Natural killer cell (primary cell): ENCODE results near the gene RAB11FIP3. TPM values are rescaled to one million over a fixed set of nuclear protein-coding genes. Genes with fewer than 3 reads are reported as not detected.
"Not testable (repeated sequence)": the region's sequence is repeated elsewhere in the genome, so short reads cannot be mapped to it uniquely, and the experiment has no call there.

Experiments used
- ATAC-seq, 3 donors: fragments of 150-1000 bp in 2 of 3; fragments of 200-7000 bp in 1 of 3; cut with Tn5 transposase; 1 replicate in 1 of 3; 2 replicates in 2 of 3; pipeline ENCODE4 v1.10.0; 2021; ENCODE audit warnings: mild to moderate bottlenecking in 2 of 3, moderate library complexity in 2 of 3
- DNase-seq, 2 donors: peaks; one replicate each; pipeline versions ENCODE4 v3.0.0 to v3.0.0-alpha.2; 2013 to 2021; ENCODE audit warnings: mixed read lengths in 1 of 2
- H3K27ac ChIP-seq: one replicate; pipeline ENCODE4 v1.5.1; 2013; ENCODE audit warnings: mild to moderate bottlenecking, low read length
- H3K27me3 ChIP-seq: one replicate; pipeline ENCODE4 v1.6.1; 2013; ENCODE audit warnings: low read length; ENCODE audit not compliant: control insufficient read depth, insufficient read depth
- H3K36me3 ChIP-seq: one replicate; pipeline ENCODE4 v1.6.1; 2013; ENCODE audit warnings: low read length; ENCODE audit not compliant: control insufficient read depth, insufficient read depth
- H3K4me1 ChIP-seq: one replicate; pipeline ENCODE4 v1.6.1; 2013; ENCODE audit warnings: low read length; ENCODE audit not compliant: control insufficient read depth, insufficient read depth
- H3K4me3 ChIP-seq: one replicate; pipeline ENCODE4 v1.5.1; 2013; ENCODE audit warnings: low read length
- H3K9me3 ChIP-seq: one replicate; pipeline ENCODE4 v1.6.1; 2013; ENCODE audit warnings: low read length; ENCODE audit not compliant: control insufficient read depth, insufficient read depth
- H3K27ac Mint-ChIP-seq, 2 donors: one replicate each; pipeline ENCODE4 v1.8.0; 2022; ENCODE audit warnings: mild to moderate bottlenecking in 2 of 2, mixed read lengths in 2 of 2, moderate library complexity in 1 of 2
- H3K27me3 Mint-ChIP-seq, 2 donors: one replicate each; pipeline ENCODE4 v1.8.0; 2022; ENCODE audit warnings: low read depth in 2 of 2, mixed read lengths in 2 of 2
- H3K36me3 Mint-ChIP-seq: one replicate; pipeline ENCODE4 v1.8.0; 2022; ENCODE audit warnings: mixed read lengths
- H3K4me1 Mint-ChIP-seq, 2 donors: one replicate each; pipeline ENCODE4 v1.8.0; 2022; ENCODE audit warnings: mixed read lengths in 2 of 2
- H3K4me3 Mint-ChIP-seq: one replicate; pipeline ENCODE4 v1.8.0; 2022; ENCODE audit warnings: mild to moderate bottlenecking, moderate library complexity, mixed read lengths
- H3K9me3 Mint-ChIP-seq, 2 donors: one replicate each; pipeline ENCODE4 v1.8.0; 2022; ENCODE audit warnings: mixed read lengths in 2 of 2
- CTCF ChIP-seq: fragments of 200-600 bp; IDR thresholded peaks from one replicate; pipeline ENCODE4 v1.8.0; 2022; ENCODE audit warnings: antibody characterized with exemption
- WGBS: methylation state at CpG from one replicate; pipeline ENCODE4 v1.1.7; 2013; ENCODE audit warnings: missing lambda C conversion rate; ENCODE audit not compliant: insufficient coverage; 5-methylcytosine and 5-hydroxymethylcytosine counted together
- intact Hi-C: fragments of 100-400 bp; cut with micrococcal nuclease; formaldehyde crosslinking; loops from one replicate; pipeline ENCODE4 v1.14.2; 2022
- total RNA-seq, 4 donors: library from RNA; stranded (reverse); fragments of 120-200 nt in 1 of 4; gene quantifications; one replicate each; pipeline versions ENCODE4 v1.2.3 to v1.2.4, GENCODE V29; 2013 to 2022

The RAB11FIP3 gene
- total RNA-seq, 3 donors from 2014 or later (not counting 1 experiment from before 2014, with no cell fraction given): 51.0 to 61.2 (median 55.3) TPM

DNA sequence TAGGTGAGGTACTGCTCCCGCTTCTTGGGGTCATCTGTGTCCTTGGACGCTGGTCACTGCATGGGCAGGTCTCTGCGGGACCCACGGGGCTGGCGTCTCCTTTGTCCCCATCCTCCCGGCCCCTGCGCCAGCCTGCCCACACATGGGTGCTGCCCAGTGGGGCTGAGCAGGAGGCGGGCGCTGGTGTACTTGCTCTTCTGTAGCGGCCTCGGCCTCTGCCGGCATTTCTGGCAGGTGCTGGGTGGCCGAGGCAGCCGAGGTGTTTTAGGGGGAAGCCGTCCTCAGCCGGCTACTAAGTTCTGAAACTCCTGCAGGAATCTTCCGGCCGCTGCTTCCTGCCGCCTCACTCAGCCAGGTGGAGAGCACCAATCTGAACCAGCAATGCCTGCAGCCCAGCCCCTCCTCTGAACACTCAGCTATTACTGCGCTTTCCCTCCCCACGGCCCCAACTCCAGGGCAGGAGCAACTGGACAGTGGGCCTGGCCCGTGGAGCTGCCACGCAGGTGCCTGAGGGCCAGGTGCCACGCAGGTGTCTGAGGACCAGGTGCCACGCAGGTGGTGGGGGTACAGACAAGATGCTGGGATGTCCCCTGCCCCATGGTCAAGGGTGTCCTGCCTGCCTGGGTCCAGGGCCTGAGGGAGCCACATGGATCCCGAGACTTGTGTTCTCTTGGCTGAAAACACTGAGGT, 13.7 kb upstream of the RAB11FIP3 start:
- Histone ChIP-seq H3K4me1 (no peaks in the 10 kb centered on the region), H3K4me3 (no peak overlapping the region), H3K36me3 (no peaks in the 10 kb centered on the region), H3K27me3 (no peaks in the 10 kb centered on the region), H3K9me3 (no peaks in the 10 kb centered on the region), H3K27ac (no peak overlapping the region)
- Mint-ChIP-seq H3K9me3 (no peaks in the 10 kb centered on the region), H3K27me3 (no peaks in the 10 kb centered on the region), H3K27ac (no peak overlapping the region), H3K4me3 (no peak overlapping the region), H3K36me3 (no peaks in the 10 kb centered on the region), H3K4me1 (no peaks in the 10 kb centered on the region)
- TF ChIP-seq CTCF: no peak
- WGBS: 96% methylated on average over 26 of the region's 26 CpGs
- intact Hi-C loops: no loop called here
- DNase-seq: no peak
- no peak for ATAC-seq

- Histone ChIP-seq H3K4me1 (no peaks in the 10 kb centered on the region), H3K27ac (no peak overlapping the region), H3K36me3 (no peaks in the 10 kb centered on the region), H3K4me3 (no peak overlapping the region), H3K9me3 (no peaks in the 10 kb centered on the region), H3K27me3 (no peaks in the 10 kb centered on the region)
- no peaks in the 10 kb centered on the region for H3K9me3 Mint-ChIP-seq
- intact Hi-C loops: no loop called here
- no peak for TF ChIP-seq CTCF
- ATAC-seq (no peak), DNase-seq (no peak)
- H3K4me1 Mint-ChIP-seq: no peaks in the 10 kb centered on the region
- H3K27me3 Mint-ChIP-seq: no peaks in the 10 kb centered on the region
- H3K27ac Mint-ChIP-seq: no peak overlapping the region
- no peaks in the 10 kb centered on the region for H3K36me3 Mint-ChIP-seq
- 92% methylated on average over 21 of the region's 21 CpGs for WGBS
- no peak overlapping the region for H3K4me3 Mint-ChIP-seq
Measured at GRCh38 chr16:414395-415169, 10.9 kb upstream of the RAB11FIP3 start.

- H3K36me3 ChIP-seq, ATAC-seq, H3K27ac ChIP-seq, H3K27ac Mint-ChIP-seq, H3K27me3 ChIP-seq, H3K36me3 Mint-ChIP-seq, H3K9me3 Mint-ChIP-seq, H3K4me1 ChIP-seq, intact Hi-C loops, H3K27me3 Mint-ChIP-seq, H3K4me1 Mint-ChIP-seq, H3K4me3 ChIP-seq, H3K9me3 ChIP-seq, DNase-seq, H3K4me3 Mint-ChIP-seq: not testable (repeated sequence)
- 95% methylated on average over 3 of the region's 3 CpGs for WGBS
Measured at GRCh38 chr16:415170-415498, 10.3 kb upstream of the RAB11FIP3 start.

- H3K4me1 Mint-ChIP-seq: peaks cover 12 to 17% of the 10 kb centered on the region in 2 donors
- H3K9me3 Mint-ChIP-seq, H3K4me3 Mint-ChIP-seq, H3K36me3 Mint-ChIP-seq, H3K4me3 ChIP-seq, intact Hi-C loops, H3K9me3 ChIP-seq, H3K36me3 ChIP-seq, H3K27me3 ChIP-seq, ATAC-seq, H3K27ac Mint-ChIP-seq, H3K27me3 Mint-ChIP-seq, DNase-seq, H3K27ac ChIP-seq: not testable (repeated sequence)
- 96% methylated on average over 13 of the region's 13 CpGs for WGBS
- peaks cover 21% of the 10 kb centered on the region for H3K4me1 ChIP-seq
Measured at GRCh38 chr16:422179-422578, 3.3 kb upstream of the RAB11FIP3 start.
